C4-2B (cell line): ENCODE data around the gene FJX1.

Experiments
- ZFX ChIP-seq: fragments of 450-650 bp; IDR thresholded peaks from 2 replicates; pipeline ENCODE4 v1.6.1; 2017
- TF ChIP-seq, protein P1 (sequence below): fragments of 450-650 bp; conservative IDR thresholded peaks from 2 replicates; pipeline ENCODE4 v1.5.1; 2017; ENCODE audit warnings: mild to moderate bottlenecking

DNA sequence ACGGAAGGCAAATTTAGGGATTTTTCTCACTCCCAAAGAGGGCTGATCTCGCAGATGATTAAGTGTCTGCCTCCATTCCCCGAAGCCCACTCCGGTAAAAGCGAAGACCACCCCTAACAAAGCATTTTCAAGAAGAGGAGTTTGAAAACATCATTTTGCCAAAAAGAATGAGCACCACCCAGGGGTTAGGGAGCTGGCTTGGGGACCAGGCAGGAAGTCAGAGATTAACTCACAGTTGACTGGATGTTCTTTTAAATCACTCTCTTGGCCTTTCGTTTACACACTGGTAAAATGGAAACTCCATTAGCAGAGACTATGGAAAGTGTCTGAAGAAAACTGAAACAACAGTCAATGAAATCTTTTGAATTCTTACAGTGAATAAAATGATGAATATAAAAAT is 36.5 kb downstream of the FJX1 start:
- TF ChIP-seq, protein P1, sequence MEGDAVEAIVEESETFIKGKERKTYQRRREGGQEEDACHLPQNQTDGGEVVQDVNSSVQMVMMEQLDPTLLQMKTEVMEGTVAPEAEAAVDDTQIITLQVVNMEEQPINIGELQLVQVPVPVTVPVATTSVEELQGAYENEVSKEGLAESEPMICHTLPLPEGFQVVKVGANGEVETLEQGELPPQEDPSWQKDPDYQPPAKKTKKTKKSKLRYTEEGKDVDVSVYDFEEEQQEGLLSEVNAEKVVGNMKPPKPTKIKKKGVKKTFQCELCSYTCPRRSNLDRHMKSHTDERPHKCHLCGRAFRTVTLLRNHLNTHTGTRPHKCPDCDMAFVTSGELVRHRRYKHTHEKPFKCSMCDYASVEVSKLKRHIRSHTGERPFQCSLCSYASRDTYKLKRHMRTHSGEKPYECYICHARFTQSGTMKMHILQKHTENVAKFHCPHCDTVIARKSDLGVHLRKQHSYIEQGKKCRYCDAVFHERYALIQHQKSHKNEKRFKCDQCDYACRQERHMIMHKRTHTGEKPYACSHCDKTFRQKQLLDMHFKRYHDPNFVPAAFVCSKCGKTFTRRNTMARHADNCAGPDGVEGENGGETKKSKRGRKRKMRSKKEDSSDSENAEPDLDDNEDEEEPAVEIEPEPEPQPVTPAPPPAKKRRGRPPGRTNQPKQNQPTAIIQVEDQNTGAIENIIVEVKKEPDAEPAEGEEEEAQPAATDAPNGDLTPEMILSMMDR, result no peak
- no peak for TF ChIP-seq ZFX
